GM19240 (cell line): Measurements from ENCODE around the gene TFDP1.

ENCODE experiments used
- DNase-seq: peaks from one replicate; pipeline ENCODE4 v3.0.0; 2011; ENCODE audit warnings: low spot score; ENCODE audit not compliant: insufficient read length

TFDP1 gene

GRCh38 chr13:113649212-113649611 lies 64.7 kb downstream of the TFDP1 start:
- DNase-seq, result no peak

DNA sequence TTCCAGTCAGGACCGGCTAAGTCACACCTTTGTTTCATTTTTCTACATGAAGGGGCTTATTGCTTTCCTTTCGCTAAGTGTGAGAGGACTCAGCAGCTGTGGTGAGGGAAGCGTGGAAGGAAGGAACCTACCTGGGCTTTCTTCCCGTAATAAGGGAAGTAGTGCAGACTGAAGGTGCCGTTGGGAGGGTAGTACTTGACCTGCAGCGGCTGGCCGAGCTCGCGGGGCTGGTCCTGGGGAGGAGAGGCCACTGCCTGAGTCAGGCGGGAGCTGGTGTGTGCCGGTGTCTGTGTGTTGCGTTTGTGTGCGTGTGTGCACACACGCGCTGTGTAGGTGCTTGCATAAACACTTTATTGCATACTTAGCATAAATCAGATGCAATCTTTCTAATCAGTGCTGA lies 65.7 kb downstream of the TFDP1 start:
- no peak for DNase-seq

GRCh38 chr13:113650731-113651148 lies 66.2 kb downstream of the TFDP1 start:
- DNase-seq, result no peak

GRCh38 chr13:113651511-113652403 lies 67.2 kb downstream of the TFDP1 start:
- DNase-seq, result no peak

GRCh38 chr13:113652404-113653263 lies 68.1 kb downstream of the TFDP1 start:
- DNase-seq, result no peak

GRCh38 chr13:113653264-113654174 lies 69.0 kb downstream of the TFDP1 start:
- no peak for DNase-seq

DNA sequence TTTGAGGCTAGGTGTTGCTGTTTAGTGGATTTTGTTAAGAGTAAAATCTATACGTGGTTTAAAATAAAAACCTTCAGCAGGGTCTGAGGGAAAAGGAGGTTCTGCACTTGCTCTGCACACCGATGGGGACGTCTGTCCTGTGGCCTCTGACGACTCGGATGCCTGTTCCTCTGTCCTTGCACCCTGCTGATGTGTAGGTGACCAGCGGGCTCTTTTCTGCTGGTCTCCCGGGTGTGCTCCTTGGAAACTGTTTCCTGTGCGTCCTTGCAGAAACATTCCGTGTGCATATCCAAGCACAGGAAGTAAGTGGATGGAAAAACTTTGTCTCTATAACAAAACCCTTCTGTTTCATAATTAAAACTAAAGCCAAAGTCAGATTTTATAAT lies 69.6 kb downstream of the TFDP1 start:
- no peak for DNase-seq

GRCh38 chr13:113654591-113655345 lies 70.2 kb downstream of the TFDP1 start:
- DNase-seq, result no peak

GRCh38 chr13:113655346-113656002 lies 70.9 kb downstream of the TFDP1 start:
- DNase-seq, result no peak

DNA sequence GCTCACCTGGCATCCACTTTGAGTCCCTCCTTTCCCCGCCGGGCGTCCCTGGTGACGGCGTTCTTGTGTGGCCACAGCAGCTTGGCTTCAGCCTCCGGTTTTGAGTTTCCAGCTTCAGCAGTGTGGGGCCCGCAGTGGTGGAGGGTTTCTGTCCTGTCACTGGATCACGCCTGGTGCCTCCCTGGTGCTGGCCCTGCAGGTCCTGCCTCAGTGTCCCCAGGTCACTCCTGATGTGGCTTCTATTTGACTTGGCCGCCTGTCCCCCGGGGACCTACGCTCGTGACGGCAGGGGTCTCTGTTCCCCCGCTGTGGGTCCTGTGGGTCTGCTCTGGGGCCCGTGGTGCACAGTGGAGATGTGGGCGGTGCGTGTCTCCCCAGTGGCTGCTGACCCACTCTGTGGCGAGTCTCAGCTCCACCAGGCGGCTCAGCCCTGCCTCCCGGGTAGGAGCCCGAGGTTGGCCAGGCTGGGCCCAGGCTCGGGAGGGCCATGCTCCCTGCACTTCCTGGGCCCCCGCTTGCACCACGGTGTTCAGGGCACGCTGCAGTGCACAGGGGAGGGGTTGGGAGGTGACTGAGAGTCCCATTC lies 71.5 kb downstream of the TFDP1 start:
- no peak for DNase-seq

- no peak for DNase-seq
These were observed 72.5 kb downstream of the TFDP1 start for GRCh38 chr13:113656831-113657671.

GRCh38 chr13:113657851-113658741 lies 73.5 kb downstream of the TFDP1 start, which contains the start of gene ATP4B:
ATP4B (minus strand) TSS chr13:113658198; CDS start chr13:113658144, 54 bp downstream.
- DNase-seq, result no peak

DNA sequence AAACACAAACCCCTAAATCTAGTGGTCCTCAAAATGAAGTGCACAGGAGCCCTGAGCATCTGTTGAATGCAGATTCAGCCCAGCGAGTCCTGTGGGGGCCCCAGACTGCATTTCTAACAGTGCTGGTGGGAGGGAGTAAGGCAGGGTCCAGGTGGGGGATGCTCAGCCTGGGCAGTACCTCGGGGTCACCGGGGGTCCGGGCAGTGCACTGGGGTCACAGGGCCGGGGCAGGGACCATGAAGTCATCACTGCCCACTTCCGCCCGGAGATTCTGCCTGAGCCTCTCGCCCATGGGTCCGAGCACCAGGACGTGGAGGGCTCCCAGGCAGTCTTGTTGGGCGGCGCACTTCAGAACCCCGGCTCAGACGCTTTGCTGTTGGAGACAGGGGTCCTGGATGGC lies 74.3 kb downstream of the TFDP1 start:
- DNase-seq, result no peak

DNA sequence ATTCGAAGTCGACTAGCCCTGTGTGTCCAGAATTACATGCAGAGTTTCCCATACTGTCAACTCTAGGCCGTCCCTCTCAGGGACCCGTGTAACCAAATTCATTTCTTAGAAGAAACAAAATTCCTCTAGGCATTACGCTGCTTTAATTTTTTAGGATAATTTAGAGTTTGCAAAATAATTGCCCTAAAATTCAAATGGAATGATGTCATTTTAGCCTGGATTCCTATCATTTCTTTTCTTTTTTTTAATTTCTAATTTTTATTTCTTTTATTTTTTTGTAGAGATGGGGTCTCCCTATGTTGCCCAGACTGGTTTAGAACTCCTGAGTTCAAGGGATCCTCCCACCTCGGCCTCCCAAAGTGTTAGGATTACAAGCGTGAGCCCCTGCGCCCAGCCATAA lies 74.8 kb downstream of the TFDP1 start:
- DNase-seq, result no peak

DNA sequence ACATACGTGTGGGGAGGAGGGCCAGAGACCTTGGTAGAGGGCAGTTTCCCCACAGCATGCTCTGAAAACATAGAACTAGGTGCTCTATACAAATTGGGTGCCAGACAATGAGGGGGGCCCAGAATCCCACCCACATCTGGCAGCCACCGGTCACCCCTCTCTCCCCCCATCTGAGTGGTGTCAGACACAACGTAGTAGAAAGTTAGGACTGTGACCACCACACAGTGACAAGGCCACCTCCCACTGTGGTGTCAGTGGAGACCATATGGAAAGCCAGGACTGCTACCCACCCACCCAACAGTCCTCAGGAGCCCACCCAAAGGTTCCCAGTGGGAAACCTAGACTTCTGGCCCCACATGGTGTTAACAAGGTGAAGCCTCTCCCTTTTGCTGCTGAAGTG lies 75.5 kb downstream of the TFDP1 start:
- DNase-seq, result no peak

- DNase-seq, result no peak
These were observed 77.0 kb downstream of the TFDP1 start for GRCh38 chr13:113661509-113661908.

GRCh38 chr13:113663934-113664333 lies 79.4 kb downstream of the TFDP1 start:
- no peak for DNase-seq
